CD4-positive, alpha-beta T cell treated with Interleukin-21 for 1 hour (primary cell): ENCODE results near the gene LRRC49.
"Not testable (repeated sequence)": the region's sequence is repeated elsewhere in the genome, so short reads cannot be mapped to it uniquely, and the experiment has no call there.

ENCODE experiments used
- DNase-seq: peaks from one replicate; pipeline ENCODE4 v3.0.0-alpha.2; 2020

The LRRC49 gene

DNA sequence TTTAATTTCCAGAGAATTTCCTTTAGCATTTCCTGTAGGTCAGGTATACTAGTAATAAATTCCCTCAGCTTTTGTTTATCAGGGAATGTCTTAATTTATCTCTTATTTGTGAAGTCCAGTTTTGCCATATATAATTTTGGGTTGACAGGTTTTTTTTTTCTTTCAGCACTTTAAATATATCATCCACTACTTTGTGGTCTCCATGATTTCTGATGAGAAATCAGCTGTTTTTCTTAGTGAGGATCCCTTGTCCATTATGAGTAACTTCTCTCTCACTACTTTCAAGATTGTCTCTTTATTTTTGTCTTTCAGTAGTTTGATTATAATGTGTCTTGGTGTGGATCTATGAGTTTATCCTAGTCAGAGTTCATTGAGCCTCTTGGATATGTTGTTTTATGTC, 105.7 kb downstream of the LRRC49 start:
- no peak for DNase-seq

DNA sequence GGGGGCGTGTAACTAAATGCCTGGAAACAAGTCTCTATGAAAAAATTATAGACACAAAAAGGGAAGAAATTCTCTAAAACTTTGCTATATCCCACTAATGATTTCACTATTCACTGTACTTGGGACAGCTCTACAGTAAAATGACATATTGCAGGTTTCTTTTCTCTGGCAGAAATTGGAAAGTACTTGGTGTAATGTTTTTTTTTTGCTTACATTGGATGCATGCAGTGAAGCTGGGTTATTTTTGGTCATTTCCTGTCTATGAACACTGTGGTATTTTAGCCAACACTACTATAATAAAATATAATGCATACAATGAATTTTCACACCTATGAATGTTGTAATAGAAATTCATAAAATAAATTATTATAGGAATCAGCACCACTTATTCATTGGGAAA, 109.7 kb downstream of the LRRC49 start:
- no peak for DNase-seq

- no peak for DNase-seq
These were observed 110.7 kb downstream of the LRRC49 start for GRCh38 chr15:71003319-71003718.

DNA sequence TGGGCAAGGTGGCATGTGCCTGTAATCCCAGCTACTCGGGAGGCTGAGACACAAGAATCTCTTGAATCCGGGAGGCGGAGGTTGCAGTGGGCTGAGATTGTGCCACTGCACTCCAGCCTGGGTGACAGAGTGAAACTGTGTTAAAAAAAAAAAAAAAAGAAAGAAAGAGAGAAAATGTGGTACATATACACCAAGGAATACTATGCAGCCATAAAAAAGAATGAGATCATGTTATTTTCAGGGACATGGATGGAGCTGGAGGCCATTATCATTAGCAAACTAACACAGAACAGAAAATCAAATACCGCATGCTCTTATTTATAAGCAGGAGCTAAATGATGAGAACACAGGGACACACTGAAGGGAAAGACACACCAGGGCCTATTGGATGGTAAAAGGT, 111.9 kb downstream of the LRRC49 start:
- not testable (repeated sequence) for DNase-seq

- DNase-seq, result no peak
These were observed 113.3 kb downstream of the LRRC49 start for GRCh38 chr15:71005895-71006294.

DNA sequence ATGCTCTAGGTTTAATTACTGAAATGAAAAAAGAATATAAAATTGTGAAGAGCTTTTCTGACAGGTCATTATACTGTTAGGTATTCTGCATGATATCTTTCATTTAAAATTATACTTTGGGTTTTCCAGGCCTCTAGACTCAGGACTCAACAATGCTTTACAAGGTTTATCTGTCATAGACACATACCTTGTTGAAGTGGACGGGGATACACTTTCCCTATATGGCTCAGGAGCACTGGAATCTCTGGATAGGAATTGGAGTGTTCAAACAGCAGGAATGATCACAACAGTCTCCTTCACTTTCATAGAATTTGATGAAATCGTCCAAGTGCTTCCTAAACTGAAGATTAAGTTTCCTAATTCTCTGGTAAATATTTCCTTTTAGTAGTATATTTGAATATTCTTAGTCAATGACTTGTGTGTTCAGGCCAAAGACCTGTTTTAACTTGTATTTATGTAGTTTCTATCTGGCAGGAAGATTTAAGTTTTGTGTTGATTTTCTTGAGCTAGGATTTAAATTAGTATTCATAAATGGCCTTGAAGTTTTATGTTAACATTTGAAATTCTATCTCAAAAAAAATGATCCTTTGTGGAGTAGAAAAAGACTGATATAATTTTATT, 115.7 kb downstream of the LRRC49 start:
- DNase-seq, result no peak

DNA sequence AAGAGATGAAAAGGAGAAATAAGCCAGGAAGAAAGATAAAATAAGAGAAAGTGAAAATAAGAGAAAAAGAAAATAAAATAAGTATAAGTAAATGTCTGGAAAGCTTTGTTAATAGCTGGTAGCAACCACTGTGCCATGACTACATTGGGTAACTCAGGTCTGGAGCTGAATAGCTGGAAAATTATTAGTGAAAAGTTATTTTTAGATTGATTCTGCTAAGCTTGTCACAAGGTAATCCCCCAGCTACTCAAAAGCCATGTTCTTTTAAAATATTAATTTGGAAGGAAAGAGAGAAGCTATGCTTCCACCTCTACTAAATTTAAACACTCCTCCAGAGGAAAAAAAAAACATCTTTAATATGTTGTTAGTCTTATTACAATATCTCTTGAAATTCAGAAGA, 117.8 kb downstream of the LRRC49 start:
- DNase-seq, result no peak

DNA sequence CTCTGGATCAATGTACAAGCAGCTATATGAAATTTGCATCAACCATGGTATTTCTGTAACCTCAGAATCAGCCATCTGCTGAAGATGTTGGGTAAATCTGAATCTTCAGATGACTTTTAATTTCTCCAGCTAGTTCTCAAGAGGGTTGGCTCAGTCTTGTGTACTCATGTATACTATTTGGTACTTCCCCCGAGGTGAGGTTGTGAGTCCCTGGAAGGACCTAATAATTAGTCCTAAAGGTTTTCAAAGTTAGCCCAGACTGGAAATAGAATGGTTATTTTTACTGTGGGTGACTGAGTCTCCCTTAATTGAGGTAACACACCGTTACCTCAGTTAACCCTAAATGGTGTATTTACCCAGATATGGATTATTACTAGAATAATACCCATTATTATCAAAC, 118.4 kb downstream of the LRRC49 start:
- no peak for DNase-seq

DNA sequence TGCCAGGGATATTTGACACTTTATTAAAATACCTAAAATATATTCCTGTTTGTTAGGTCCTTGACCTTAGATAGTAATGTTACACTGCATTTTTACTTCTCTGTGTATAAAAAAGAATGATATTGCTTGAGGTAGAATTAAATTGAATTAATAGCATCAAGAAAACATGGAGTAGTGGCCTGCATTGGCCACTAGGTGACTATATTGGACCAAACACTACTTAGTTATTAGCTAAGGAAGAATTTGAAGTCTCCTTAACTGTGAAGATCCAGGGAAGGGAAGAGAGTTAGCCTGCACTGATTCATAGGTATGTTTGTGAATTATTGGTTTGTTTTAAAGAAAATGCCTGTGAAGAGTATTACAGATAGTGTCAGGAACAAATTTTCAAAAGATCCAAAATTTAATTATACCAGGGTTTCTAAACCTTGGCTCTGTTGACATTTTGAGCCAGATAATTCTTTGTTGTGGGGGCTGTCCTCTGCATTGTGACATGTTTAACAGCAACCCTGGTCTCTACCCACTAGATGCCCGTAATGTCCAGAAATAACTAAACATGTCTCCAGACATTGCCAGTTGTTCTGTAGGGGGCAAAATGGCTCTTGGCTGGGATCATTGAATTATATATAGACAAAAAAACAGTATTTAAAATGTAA, 119.0 kb downstream of the LRRC49 start:
- DNase-seq, result no peak

DNA sequence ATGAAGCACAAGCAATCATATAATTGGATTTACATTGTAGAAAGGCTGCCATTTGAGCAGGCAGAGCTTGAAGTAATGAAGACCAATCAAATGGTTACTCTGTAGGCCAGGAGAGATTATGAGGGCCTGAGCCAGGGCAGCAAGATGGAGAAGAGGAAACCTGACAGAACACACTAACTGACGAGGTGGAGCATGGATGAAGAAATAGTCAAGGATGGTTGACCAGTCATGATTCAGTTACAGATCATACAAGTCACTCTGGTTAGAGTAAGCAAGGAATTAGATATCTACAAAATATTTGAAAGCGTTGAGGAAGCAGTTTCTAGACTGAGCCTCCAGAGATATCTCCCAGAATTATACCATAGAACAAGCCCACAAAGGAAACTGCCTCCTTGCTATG, 120.8 kb downstream of the LRRC49 start:
- DNase-seq, result no peak

DNA sequence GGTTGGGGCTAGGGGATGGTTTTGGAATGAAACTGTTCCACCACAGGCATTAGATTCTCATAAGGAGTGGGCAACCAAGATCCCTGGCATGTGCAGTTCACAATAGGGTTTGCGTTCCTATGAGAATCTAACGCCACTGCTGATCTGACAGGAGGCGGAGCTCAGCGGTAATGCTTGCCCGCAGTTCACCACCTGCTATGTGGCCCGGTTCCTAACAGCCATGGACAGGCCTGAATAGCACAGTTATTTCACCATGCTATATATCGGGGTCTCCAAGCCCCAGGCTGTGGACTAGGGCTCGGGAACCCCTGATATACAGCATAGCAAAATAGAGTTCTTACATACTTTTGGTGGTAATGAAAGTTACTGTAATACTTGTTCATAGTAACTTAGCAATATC, 122.7 kb downstream of the LRRC49 start:
- no peak for DNase-seq

DNA sequence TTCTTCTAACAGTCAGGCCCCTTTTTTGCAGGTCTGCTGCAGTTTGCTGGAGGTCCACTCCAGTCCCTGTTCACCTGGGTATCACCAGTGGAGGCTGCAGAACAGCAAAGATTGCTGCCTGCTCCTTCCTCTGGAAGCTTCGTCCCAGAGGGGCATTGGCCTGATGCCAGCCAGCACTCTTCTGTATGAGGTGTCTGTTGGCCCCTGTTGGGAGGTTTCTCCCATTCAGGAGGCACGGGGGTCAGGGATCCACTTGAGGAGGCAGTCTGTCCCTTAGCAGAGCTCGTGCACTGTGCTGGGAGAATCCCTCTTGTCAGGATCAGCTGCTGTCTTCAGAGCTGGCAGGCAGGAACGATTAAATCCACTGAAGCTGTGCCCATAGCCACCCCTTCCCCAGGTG, 138.6 kb downstream of the LRRC49 start:
- not testable (repeated sequence) for DNase-seq

DNA sequence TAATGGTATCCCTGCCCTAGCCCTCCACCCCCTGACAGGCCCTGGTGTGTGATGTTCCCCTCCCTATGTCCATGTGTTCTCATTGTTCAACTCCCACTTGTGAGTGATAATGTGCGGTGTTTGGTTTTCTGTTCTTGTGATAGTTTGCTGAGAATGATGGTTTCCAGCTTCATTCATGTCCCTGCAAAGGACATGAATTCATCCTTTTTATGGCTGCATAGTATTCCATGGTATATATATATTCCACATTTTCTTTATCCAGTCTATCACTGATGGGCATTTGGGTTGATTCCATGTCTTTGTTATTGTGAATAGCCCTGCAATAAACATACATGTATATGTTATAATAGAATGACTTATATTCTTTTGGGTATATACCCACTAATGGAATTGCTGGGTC, 142.9 kb downstream of the LRRC49 start:
- not testable (repeated sequence) for DNase-seq

DNA sequence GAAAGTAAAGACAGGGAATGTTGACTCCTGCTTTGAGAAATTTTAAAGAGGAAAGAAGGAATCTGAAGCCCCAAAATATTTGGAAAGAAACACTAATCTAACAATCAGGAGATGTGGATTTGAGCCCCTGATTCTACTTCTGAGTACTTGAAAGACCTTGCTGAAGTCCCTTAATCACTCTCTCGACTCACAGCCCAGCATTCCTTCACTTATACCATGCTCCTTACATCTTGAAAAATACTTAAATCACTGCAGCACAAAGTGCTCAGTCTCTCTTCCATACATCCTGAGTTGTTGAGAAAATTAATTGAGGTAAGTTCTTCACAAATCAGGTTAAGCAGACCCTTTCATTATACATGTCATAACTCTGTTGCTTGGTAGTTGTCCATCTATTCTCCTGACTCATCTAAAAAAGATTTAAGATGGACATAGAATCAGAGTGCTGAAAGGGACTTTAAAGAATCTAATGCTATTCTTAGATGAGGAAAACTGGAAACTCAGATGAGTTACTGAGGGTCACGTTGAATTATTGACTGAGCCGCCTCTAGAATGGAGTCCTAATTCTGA, 149.8 kb downstream of the LRRC49 start:
- DNase-seq, result no peak

DNA sequence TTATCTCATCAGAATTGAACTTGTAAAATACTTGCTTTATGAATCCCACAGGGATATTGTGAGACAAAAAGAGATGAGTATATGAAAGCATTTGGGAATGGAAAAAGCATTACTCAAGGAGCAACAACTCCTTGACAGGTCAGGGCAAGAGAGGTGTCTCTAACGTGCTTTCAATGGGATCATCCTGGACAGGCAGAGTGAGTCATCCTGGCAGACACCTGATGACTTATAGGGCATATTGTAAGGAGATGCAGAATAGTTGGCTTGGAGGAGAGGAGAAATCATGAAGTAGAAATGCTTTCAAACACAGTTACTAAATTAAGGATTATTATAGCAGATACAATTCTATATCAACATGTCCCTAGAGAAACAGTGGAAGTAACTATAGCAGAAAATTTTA, 150.7 kb downstream of the LRRC49 start:
- DNase-seq, result no peak

DNA sequence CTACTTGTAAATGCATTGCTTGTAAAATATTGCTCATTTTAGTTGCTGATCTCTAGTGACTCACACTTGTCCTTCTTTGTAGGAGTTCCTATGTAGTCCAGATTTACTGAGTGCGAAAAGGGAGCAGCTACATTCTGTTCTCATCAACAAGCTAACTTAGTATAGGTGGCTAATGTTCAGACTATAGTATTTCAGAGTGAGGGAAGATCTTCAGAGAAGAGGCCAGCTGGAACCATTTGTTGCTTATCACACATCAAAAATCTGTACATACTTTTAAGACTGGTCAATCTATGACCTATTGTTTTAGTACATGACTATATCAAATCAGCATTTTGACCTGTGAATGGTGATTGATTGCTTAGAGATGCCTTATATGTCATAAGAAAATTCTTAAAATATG, 151.4 kb downstream of the LRRC49 start:
- DNase-seq, result no peak

GRCh38 chr15:71046146-71046545, 153.5 kb downstream of the LRRC49 start:
- DNase-seq, result not testable (repeated sequence)

- no peak for DNase-seq
These were observed 156.5 kb downstream of the LRRC49 start for GRCh38 chr15:71048913-71049675.

DNA sequence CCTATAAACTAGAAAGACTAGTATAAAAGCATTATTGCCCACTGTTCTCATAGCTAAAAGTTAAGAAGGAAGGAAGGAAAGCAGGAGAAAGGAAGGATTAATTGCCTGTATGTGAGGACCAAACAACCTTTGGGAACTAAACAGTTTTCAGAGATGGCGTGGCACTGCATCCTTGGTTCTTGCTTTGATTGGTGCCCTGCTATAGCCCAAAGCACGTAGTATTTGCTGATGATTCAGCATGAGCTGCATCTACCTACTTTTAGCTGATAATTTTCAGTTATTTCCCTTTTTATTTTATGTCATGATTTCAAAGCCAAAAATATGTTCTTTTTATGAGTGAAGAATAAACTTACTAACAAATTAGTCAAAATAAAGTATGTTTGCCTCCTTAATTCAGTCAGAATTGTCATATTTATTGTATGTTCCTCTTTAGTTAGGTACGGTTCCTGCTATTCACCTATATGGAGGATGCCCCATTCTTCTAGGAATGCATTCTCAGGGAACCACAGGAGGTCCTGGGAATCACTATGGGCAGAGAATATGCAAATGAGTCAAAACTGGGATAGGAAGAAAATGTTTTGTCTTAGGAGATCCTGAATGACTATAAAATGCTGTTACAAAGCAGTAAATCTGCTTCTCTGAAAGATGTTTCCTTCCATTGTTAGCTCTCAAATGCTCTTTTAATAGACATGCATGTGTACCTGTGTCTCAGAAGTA, 157.2 kb downstream of the LRRC49 start:
- DNase-seq, result no peak

DNA sequence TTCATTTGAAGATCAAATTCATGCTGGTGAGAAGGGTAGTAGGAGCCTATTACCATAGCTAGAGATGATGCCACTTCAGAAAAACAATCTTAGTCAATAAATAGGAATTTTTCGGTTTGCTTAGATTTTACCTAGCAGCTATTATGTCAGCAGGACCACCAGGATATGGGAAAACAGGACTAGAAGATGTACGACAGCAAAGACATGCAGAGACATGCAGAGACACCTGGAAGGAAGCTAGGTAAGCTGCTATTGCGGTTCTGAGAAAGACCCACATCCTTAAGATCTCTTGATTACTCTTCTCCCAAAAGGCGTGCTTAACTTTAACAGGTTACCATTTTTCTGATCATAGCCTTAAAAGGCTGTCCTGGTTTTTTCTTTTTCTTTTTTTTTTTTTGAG, 157.8 kb downstream of the LRRC49 start:
- no peak for DNase-seq

DNA sequence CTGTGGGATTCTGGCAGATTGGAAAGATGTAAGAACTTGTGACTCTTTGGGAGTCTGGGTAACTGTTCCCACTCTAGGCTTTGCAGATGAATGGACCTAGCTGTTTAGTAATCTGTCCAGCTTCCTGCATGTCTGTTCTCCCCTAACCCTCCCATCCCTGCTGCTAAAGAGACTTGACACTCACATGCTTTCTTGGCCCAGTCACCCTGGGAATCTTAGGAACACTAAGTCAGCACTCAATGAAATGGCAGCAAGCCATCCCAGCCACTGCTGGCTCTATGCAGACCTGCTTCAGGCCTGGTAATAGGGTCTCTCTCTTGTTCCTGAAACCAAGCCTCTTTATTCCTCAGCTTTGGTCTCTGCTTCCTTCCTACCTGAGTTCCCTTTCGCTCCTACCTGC, 158.9 kb downstream of the LRRC49 start:
- no peak for DNase-seq

- no peak for DNase-seq
These were observed 159.7 kb downstream of the LRRC49 start for GRCh38 chr15:71052356-71052755.

DNA sequence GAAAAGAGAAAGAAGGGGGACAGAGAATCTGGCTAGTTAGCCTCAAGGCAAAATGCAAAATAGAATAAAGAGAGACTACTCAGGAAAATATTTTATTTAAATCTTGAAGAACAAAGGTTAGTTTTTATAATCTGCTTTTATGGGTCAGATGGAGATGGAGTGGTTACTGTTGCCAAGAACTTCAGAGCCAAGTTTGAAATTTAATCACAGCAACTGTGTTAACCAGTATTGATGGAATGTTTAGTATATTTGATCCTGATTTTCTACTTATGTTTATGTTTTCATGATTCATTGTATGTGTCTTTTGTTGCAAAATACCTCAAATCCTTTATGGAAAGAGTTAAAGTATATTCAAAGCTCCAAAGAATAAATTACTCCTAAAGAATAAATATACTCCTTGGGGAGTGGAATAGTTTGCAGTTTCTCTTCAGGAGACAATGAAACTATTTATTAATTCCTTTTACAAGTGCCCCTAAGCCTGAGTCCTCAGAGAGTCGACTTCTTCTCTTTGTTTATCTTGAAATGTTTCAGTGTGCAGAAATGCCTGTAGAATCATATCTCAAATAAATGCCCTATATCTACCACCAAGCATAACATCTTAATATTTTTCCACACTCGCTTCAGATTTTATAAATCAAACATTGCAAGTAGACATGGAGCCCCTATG, 161.8 kb downstream of the LRRC49 start:
- no peak for DNase-seq
